Stimulated activated CD4-positive, alpha-beta T cell treated with anti-CD3 and anti-CD28 coated beads, Interleukin-12 subunit alpha, Interleukin-12 subunit beta, amount 100 ng/mL, for 48 hours (primary cell): ENCODE measurements around the gene CXCL14.
"Not testable (repeated sequence)": the region's sequence is repeated elsewhere in the genome, so short reads cannot be mapped to it uniquely, and the experiment has no call there.

Experiments used
- DNase-seq, 3 donors: peaks; one replicate each; pipeline ENCODE4 v3.0.0-alpha.2; 2020; ENCODE audit warnings: low read depth in 2 of 3, low spot score in 1 of 3

Gene CXCL14

DNA sequence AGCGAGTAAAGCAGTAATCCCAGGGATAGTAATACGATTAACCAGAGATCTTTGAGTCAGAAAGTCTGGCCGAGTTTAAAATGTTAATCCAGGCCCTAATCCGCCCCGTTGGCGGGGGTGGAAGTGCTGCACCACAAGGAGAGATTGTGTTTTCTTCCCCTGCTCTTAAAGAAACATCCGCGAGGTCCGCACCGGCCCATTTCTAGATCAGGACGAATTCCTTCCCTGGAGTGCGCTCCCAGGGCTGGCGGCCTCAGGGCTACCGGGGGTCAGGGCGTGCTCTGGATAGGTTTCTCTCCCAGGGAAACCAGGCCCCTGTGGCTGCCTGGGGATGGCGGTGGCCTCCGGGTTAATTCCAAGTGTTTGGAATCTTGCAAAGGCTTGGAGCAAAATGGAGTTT is 33.7 kb downstream of the CXCL14 start:
- no peak for DNase-seq

GRCh38 chr5:135543485-135544304 is 35.1 kb downstream of the CXCL14 start:
- no peak for DNase-seq

DNA sequence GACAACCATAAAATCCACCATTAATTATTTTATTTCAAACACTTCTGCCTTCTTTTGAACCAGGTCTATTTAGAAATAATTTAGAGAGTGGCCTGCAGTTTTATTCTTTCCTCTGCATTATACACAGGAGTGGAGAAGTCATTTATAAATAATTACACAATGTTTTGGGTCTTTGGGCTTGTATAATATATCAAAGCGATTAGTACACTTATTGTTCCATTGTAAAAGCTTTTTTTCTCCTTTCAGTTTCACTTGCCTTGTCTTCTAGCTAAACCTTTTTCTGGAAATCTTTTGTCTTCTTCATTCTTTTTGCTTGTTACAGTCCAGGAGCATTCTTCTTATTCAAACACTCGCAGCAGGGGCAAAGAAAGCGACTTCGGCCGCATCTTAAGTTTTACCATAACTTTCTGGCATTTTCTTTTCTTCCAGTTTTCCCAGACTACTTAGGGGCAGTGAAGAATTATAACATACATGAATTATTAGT is 35.7 kb downstream of the CXCL14 start:
- DNase-seq = no peak

- no peak for DNase-seq
Measured at GRCh38 chr5:135541807-135542502, 36.8 kb downstream of the CXCL14 start.

DNA sequence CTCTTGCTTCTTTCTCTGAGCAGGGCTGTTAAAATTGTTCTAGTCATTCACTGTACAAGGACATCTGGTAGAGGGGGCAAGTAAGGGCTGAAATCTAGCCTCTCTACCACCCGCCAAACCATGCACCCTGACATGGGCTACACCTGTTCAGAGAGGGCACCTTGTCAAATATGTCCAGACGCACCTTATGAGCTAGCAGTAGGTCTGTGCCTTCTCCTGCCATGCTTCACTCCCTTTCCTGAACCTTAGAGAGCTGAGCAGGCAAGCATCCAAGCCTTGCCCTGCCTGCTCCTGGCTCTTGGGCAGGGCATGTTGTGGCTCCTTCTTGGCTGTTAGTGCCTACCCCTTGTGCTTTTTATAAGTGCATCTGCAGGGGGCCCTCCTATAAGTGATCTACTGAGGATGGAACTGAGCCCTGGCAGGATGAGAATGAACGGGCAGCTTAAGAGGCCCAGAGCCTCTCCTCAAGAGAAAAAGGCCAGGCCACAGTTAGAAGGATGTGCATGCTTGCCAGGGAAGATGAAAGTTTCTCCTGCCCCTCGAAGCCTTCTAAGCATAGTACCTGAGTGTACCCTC is 39.3 kb downstream of the CXCL14 start:
- DNase-seq = no peak

DNA sequence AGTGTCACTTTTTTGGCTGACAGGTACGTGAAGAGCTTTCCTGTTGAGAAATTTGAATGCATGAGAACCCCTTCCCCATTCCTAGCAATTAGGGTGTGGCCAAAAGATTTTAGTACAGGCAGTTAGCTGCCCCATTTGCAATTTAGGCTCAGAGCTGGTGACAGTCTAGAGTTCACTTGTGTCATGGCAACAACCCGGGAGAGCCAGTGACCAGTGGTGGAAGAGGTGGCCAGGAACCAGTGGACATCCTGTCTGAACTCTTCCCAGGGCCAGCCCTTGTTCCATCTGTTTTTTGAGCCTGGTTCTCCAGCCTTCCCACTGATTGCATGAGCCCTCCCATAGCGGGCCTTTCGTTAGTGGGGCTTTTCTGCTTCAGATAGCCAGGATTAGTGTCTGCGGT is 40.5 kb downstream of the CXCL14 start:
- no peak for DNase-seq

- DNase-seq = no peak
Measured at GRCh38 chr5:135537745-135538144, 41.0 kb downstream of the CXCL14 start.

DNA sequence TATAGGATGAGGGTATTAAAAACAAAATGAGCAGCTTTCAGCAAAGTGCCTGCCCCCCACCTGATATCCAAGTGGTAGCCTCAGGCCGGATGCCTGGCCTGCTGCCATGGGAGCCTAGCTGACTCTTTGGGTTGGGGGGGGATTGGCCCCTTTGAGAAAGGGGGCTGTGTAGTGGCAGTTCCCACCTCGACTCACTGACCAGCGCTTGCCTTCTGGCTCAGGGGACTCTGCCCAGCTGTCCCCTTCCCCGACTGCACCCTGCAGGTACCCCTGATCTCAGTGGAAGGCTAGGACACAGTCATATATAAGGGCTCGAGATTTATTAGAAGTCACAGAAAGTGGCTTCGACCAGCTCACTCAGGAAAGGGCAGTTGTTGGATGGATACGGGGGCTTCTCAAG is 41.5 kb downstream of the CXCL14 start:
- no peak for DNase-seq

DNA sequence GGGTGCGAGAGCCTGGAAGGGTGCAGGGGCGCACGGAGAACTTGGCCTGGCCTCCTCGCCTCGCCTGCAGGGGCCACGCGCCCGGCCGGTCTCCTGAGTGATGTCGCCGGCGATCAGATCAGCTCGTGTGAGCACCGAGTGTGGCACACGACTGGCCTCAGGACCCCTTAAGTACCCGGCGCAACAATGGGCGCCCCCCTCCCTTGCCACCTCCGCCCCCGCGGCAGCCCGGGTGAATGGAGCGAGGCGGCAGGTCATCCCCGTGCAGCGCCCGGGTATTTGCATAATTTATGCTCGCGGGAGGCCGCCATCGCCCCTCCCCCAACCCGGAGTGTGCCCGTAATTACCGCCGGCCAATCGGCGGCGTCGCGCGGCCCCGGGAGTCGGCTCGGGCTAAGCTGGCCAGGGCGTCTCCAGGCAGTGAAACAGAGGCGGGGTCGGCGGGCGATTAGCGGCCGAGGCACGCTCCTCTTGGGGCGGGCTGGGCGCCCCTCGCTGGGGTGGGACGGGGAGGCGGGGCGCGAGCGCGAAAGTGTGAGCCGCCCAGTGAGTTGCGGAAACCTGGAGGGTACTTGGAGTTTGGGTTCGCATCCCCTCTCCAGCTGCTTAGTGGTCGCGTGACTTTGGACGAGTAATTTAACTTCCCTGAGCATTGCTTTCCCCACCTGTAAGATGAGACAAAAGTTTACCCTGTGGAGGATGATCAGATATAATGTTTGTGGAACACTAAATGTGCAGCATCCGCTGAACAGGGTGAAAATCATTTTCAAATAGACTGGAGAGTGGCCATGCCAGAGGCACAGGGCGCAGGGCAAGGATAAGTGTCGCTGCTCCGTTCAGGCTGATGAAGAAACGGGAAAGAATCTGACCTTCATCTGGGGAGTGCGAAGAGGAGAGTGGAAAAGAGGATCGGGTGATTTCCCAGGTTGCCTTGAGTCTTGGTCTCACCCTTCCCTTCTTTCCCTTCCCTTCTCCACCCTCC is 42.7 kb downstream of the CXCL14 start, which contains the start of gene NEUROG1:
TSS of gene NEUROG1 (minus strand) at position 145 of the 982 bp plus-strand sequence. CDS start 274 bp downstream, outside the sequence.
- DNase-seq = no peak

GRCh38 chr5:135535420-135535819 is 43.4 kb downstream of the CXCL14 start:
- no peak for DNase-seq

DNA sequence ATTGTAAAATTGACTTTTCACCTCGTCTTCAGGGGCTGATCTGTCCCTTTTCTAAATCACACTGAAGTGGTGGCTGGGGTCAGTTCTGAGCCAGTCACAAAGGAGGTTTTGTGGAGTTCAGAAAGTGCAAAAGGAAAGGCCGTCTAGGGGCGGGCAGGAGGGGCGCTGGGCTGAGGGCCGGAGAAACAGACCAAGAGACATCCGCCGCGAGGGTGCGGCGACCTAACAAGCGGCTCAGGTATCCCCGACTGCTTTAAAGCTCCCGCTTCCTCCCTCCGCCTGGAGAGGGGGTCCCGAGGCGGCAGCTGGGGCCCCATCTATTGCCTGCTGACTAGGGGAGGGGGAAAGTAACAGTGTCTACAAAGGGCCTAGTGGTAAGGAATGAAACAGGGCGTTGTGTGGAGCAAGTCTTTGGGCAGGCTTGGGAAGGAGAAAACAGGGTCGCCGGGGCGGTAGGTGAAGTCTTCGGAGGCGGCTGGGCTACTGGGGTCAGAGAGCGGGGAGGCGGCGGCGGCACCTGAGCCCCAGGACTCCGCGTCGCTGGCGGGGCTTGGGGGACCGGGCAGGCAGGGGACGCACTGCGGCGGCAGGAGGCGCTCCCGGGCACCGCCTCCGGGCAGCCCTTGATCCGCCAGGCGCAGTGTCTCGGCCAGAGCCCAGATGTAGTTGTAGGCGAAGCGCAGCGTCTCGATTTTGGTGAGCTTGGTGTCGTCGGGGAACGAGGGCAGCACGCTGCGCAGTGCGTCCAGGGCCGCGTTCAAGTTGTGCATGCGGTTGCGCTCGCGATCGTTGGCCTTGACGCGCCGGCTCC is 44.0 kb downstream of the CXCL14 start:
- no peak for DNase-seq

DNA sequence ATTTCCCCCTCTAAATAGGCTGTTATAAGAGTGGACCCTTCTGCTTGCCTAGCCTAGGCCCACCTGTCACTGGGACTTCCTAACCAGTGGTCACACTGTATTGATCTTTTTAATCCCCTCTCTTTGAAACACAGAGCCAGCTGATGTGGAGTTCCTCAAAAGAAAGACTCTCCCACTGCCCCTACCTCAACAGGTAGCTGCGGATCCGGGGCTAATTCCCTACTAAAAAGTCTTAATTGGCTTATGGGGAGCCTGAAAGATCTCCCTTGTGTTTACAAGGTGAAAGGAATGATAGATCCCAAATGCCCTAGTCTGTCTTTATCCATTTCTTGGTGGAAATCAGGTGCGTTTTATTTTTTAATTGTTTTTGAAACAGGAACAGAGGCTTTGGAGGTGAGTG is 45.0 kb downstream of the CXCL14 start:
- no peak for DNase-seq

DNA sequence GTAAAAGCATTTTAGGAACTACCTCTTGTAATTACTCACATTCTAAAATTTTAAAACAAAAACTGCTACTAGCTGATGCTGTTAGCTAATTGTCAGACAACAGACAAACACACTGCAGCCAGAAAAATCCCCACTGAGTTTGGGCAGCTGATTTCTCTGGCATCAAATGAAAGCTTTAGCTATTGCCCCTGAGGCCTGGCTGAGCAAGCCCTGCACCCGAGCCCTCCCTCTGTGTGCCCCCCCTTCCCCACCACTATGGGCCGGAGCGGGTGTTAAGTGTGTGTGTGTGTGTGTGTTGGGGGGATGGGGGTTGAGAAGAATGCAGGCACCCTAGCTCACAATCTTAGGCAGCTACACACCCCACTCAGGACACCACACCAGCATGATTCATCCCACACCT is 45.5 kb downstream of the CXCL14 start:
- no peak for DNase-seq

- not testable (repeated sequence) for DNase-seq
Measured at GRCh38 chr5:135529576-135529975, 49.2 kb downstream of the CXCL14 start.

DNA sequence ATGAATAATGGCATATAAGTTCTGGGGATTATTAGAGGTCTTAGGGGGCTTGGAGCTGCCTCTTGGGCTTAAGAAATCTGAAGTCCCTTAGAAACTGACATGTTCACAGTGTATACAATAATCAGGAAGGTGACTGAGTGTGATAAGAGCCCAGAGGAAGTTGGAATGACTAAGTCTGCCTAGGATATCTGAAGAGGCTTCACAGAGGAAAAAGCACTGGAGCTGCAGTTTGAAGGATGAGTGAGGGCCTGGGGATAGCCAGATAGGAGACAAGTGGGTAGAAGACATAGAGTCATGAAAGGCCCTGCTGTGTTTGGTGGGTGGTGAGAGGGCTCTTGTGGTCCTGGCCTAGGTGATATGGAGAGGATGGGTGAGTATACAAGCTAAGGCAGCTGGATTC is 51.9 kb downstream of the CXCL14 start:
- DNase-seq = no peak

DNA sequence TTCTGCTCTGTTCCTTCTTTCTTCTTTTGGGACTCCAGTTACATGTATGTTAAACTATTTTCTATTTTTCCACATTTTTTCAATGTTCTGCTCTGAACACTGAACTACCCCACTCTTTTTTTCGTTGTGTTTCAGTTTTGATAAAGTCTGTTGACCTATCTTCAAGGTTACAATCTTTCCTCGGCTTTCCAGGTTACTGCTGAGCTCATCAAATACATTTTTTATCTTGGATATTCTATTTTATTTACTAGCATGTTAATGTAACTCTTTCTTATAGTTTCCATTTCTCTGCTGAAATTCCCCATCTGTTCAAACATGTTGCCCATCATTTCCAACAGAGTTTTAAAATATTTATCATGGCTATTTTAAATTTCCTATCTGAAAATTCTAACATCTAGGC is 56.8 kb downstream of the CXCL14 start:
- DNase-seq = no peak
